ENCODE data around the gene MBD4. TPM values are rescaled to one million over a fixed set of nuclear protein-coding genes. Genes with fewer than 3 reads are reported as not detected.

The MBD4 gene
- total RNA-seq, 1 donor, result 34.9 TPM

GRCh38 chr3:129382366-129382765, 57.4 kb downstream of the MBD4 start:
- DNase-seq (ENCODE audit: low read depth), result no peak
- no peak for TF ChIP-seq CTCF (IDR thresholded peaks at IDR 0.05; ENCODE audit: insufficient read depth, low read length)

More at GRCh38 chr3:129382366-129382765, 57.4 kb downstream of the MBD4 start:
- H3K4me3 ChIP-seq (ENCODE audit: low read depth, low read length), result no peak overlapping the region

Small RNA genes lying within 50 kb of the gene (small RNA-seq; reads per million reads assigned to genes)
- gene SNORA7B, result not detected

Other genes with a start within 250 kb of the MBD4 start
- 235 and 371 TPM in 2 replicates for gene COPG1, start 190.3 kb downstream of the MBD4 start, total RNA-seq (ENCODE audit: low replicate concordance)
- 9.2 and 11.1 TPM in 2 replicates for gene HMCES, start 161.1 kb downstream of the MBD4 start, total RNA-seq (ENCODE audit: low replicate concordance)
- gene EFCAB12, start 11.3 kb downstream of the MBD4 start, total RNA-seq (ENCODE audit: low replicate concordance), result under 0.01 TPM in 1 of 2 replicates, not detected in the other
- 21.4 and 38.0 TPM in 2 replicates for gene IFT122, start 276 bp upstream of the MBD4 start, total RNA-seq (ENCODE audit: low replicate concordance)
- gene RHO, start 88.7 kb upstream of the MBD4 start, total RNA-seq (ENCODE audit: low replicate concordance), result not detected in 2 replicates
- not detected in 2 replicates for gene H1-8, start 103.2 kb upstream of the MBD4 start, total RNA-seq (ENCODE audit: low replicate concordance)
- gene PLXND1, start 166.7 kb upstream of the MBD4 start, total RNA-seq (ENCODE audit: low replicate concordance), result 31.4 and 76.3 TPM in 2 replicates

Measured in fibroblast of the aortic adventitia (primary cell).